ENCODE data around the gene RIPK1.
"Not testable (repeated sequence)": the region's sequence is repeated elsewhere in the genome, so short reads cannot be mapped to it uniquely, and the experiment has no call there.

Gene RIPK1

DNA sequence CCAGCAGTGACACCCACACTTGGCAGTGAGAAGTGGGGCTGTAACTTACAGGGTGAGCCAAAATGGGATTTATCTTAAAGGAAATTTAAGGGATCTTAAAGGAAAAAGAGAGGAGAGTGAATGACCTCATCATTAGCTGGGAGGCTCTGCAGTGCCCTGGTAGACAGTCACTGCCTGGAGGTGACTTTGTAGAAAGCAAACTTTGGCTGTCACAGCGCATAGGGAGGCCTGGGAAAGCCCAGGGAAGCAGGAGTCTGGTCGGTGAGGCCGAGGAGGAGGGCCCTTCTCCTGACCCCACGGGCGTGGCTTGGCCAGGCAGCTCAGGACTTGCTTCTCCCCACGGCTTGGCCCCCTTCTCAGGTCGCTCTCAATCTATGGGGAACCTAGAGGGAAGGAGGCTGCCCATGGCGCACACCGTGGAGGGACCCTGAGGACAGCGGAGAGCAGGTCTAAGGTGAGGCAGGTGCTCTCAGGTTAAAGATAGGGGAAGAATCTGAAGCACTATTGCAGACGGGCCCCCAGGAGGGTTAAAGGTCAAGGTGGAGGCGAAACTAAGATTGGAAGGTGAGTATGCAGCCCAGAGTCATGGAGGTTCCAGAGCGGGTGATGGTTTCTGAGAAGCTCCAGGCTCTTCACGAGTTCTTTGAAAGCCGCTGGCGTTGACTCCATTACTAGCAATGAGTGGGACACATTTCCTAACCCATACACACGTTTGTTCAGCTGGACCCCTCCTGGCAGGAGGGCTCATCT is 15.6 kb upstream of the RIPK1 start:
- TF ChIP-seq, protein P1, sequence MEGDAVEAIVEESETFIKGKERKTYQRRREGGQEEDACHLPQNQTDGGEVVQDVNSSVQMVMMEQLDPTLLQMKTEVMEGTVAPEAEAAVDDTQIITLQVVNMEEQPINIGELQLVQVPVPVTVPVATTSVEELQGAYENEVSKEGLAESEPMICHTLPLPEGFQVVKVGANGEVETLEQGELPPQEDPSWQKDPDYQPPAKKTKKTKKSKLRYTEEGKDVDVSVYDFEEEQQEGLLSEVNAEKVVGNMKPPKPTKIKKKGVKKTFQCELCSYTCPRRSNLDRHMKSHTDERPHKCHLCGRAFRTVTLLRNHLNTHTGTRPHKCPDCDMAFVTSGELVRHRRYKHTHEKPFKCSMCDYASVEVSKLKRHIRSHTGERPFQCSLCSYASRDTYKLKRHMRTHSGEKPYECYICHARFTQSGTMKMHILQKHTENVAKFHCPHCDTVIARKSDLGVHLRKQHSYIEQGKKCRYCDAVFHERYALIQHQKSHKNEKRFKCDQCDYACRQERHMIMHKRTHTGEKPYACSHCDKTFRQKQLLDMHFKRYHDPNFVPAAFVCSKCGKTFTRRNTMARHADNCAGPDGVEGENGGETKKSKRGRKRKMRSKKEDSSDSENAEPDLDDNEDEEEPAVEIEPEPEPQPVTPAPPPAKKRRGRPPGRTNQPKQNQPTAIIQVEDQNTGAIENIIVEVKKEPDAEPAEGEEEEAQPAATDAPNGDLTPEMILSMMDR (IDR thresholded peaks at IDR 0.05; ENCODE audit: low read depth, low read length): no peak
- DNase-seq: no peak
- Histone ChIP-seq H3K27ac (no peak overlapping the region), H3K9me3 (ENCODE audit: severe bottlenecking) (peaks cover 2% of the 10 kb centered on the region), H3K27me3 (ENCODE audit: insufficient read depth, low read depth, severe bottlenecking) (no peaks in the 10 kb centered on the region), H3K36me3 (no peaks in the 10 kb centered on the region), H3K4me3 (ENCODE audit: low read depth, low read length) (no peak overlapping the region)

GRCh38 chr6:3053231-3053508 is 15.1 kb upstream of the RIPK1 start:
- DNase-seq: no peak
- Histone ChIP-seq H3K4me3 (ENCODE audit: low read depth, low read length) (no peak overlapping the region), H3K27ac (no peak overlapping the region), H3K27me3 (ENCODE audit: insufficient read depth, low read depth, severe bottlenecking) (no peaks in the 10 kb centered on the region), H3K9me3 (ENCODE audit: severe bottlenecking) (peaks cover 2% of the 10 kb centered on the region), H3K36me3 (no peaks in the 10 kb centered on the region)
- TF ChIP-seq, protein P1 (IDR thresholded peaks at IDR 0.05; ENCODE audit: low read depth, low read length): no peak

GRCh38 chr6:3054229-3055157 is 13.8 kb upstream of the RIPK1 start:
- H3K27ac ChIP-seq; DNase-seq; H3K27me3 ChIP-seq (ENCODE audit: insufficient read depth, low read depth, severe bottlenecking); H3K9me3 ChIP-seq (ENCODE audit: severe bottlenecking); H3K4me3 ChIP-seq (ENCODE audit: low read depth, low read length); H3K36me3 ChIP-seq: not testable (repeated sequence)

DNA sequence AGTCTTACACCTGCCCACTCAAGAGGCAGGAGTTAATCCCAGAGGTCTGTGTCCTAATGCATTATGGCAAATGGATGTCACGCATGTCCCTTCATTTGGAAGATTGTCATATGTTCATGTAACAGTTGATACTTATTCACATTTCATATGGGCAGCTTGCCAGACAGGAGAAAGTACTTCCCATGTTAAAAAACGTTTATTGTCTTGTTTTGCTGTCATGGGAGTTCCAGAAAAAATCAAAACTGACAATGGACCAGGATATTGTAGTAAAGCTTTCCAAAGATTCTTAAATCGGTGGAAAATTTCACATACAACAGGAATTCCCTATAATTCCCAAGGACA is 13.2 kb upstream of the RIPK1 start:
- H3K36me3 ChIP-seq; H3K4me3 ChIP-seq (ENCODE audit: low read depth, low read length); DNase-seq; H3K9me3 ChIP-seq (ENCODE audit: severe bottlenecking); H3K27ac ChIP-seq; H3K27me3 ChIP-seq (ENCODE audit: insufficient read depth, low read depth, severe bottlenecking): not testable (repeated sequence)

GRCh38 chr6:3057063-3057770 is 11.1 kb upstream of the RIPK1 start:
- DNase-seq: no peak
- H3K27ac ChIP-seq: no peak overlapping the region
- no peaks in the 10 kb centered on the region for H3K36me3 ChIP-seq
- H3K9me3 ChIP-seq (ENCODE audit: severe bottlenecking): peaks cover 2% of the 10 kb centered on the region
- TF ChIP-seq, protein P1 (IDR thresholded peaks at IDR 0.05; ENCODE audit: low read depth, low read length): no peak
- H3K4me3 ChIP-seq (ENCODE audit: low read depth, low read length): no peak overlapping the region
- no peaks in the 10 kb centered on the region for H3K27me3 ChIP-seq (ENCODE audit: insufficient read depth, low read depth, severe bottlenecking)

GRCh38 chr6:3058957-3059356 is 9.3 kb upstream of the RIPK1 start:
- TF ChIP-seq, protein P1 (IDR thresholded peaks at IDR 0.05; ENCODE audit: low read depth, low read length): no peak
- H3K4me3 ChIP-seq (ENCODE audit: low read depth, low read length): no peak overlapping the region
- DNase-seq: no peak
- no peak overlapping the region for H3K27ac ChIP-seq
- no peaks in the 10 kb centered on the region for H3K9me3 ChIP-seq (ENCODE audit: severe bottlenecking)
- no peaks in the 10 kb centered on the region for H3K36me3 ChIP-seq
- H3K27me3 ChIP-seq (ENCODE audit: insufficient read depth, low read depth, severe bottlenecking): no peaks in the 10 kb centered on the region

GRCh38 chr6:3060092-3060491 is 8.2 kb upstream of the RIPK1 start:
- H3K27ac ChIP-seq; H3K9me3 ChIP-seq (ENCODE audit: severe bottlenecking); H3K27me3 ChIP-seq (ENCODE audit: insufficient read depth, low read depth, severe bottlenecking): not testable (repeated sequence)

More at GRCh38 chr6:3060092-3060491, 8.2 kb upstream of the RIPK1 start:
- not testable (repeated sequence) for H3K4me3 ChIP-seq (ENCODE audit: low read depth, low read length); DNase-seq; H3K36me3 ChIP-seq

Data from WERI-Rb-1 (cell line).